ENCODE results near the gene COL25A1.

DNA sequence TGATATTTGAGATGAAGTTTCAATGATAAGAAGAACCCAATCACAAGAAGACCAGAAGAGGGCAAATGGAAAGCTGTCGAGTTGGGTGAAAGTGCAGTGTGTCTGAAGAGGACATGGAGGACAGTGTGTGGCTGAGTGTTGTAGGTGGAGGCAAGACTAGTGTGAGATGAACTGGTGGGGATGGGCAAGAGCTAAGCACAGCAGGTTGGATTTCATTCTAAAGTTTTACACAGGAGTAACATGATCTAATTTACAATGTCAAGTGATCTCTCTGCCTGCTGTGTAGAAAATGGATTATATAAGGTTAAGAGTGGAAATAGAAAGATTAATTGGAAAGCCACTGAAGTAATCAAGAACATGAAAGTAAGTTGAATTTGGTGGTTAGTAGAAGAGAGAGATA is 331.0 kb downstream of the COL25A1 start:
- no peak for TF ChIP-seq POLR2AphosphoS5 (IDR thresholded peaks at IDR 0.05)
- no peak for TF ChIP-seq POLR2A (IDR thresholded peaks at IDR 0.05)
- TF ChIP-seq, protein P1, sequence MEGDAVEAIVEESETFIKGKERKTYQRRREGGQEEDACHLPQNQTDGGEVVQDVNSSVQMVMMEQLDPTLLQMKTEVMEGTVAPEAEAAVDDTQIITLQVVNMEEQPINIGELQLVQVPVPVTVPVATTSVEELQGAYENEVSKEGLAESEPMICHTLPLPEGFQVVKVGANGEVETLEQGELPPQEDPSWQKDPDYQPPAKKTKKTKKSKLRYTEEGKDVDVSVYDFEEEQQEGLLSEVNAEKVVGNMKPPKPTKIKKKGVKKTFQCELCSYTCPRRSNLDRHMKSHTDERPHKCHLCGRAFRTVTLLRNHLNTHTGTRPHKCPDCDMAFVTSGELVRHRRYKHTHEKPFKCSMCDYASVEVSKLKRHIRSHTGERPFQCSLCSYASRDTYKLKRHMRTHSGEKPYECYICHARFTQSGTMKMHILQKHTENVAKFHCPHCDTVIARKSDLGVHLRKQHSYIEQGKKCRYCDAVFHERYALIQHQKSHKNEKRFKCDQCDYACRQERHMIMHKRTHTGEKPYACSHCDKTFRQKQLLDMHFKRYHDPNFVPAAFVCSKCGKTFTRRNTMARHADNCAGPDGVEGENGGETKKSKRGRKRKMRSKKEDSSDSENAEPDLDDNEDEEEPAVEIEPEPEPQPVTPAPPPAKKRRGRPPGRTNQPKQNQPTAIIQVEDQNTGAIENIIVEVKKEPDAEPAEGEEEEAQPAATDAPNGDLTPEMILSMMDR (IDR thresholded peaks at IDR 0.05): no peak

Data from upper lobe of left lung (tissue), 4 donors.